HEK293 (cell line): ENCODE data around the gene ZBP1.
A peak's percentile ranks its signal among the peaks of the same experiment; 100 is the strongest.

Source experiments
- CTCF ChIA-PET: fragments of 350-600 bp; formaldehyde crosslinking; extraction: SDS; loops from one replicate; lab custom pipeline; 2021; ENCODE audit warnings: antibody characterized with exemption; lab: Yijun Ruan, JAX
- POLR2A ChIA-PET: fragments of 300-600 bp; formaldehyde crosslinking; extraction: SDS; loops from one replicate; lab custom pipeline; 2020; ENCODE audit warnings: antibody characterized with exemption, inconsistent platforms; lab: Yijun Ruan, JAX
- H3K27ac ChIP-seq: fragments of 200-500 bp; sonication (Bioruptor generic); 2 replicates; pipeline ENCODE4 v1.5.1; 2014; ENCODE audit warnings: low read depth, low read length, control low read depth, inconsistent platforms; ENCODE audit errors: extremely low read depth
- H3K36me3 ChIP-seq, 2 experiments: fragments of 200-500 bp in 1 of 2; sonication (Bioruptor generic) in 1 of 2; 1 replicate in 1 of 2; 2 replicates in 1 of 2; pipeline ENCODE4 v1.5.1; 2014 to 2017; ENCODE audit warnings: inconsistent platforms in 2 of 2, low read length in 2 of 2; ENCODE audit not compliant: control insufficient read depth in 2 of 2, insufficient read depth in 1 of 2
- H3K4me1 ChIP-seq: fragments of 200-500 bp; sonication (Bioruptor generic); 2 replicates; pipeline ENCODE4 v1.5.1; 2014; ENCODE audit warnings: mild to moderate bottlenecking, low read length, inconsistent platforms; ENCODE audit not compliant: control insufficient read depth, insufficient read depth
- H3K4me3 ChIP-seq: 2 replicates; pipeline ENCODE4 v1.5.1; 2011; ENCODE audit warnings: low read depth, mild to moderate bottlenecking, control low read depth, low read length, moderate library complexity
- H3K9me3 ChIP-seq: fragments of 200-500 bp; sonication (Bioruptor generic); 2 replicates; pipeline ENCODE4 v1.5.1; 2014; ENCODE audit warnings: low read depth, low read length, inconsistent platforms; ENCODE audit not compliant: control insufficient read depth, insufficient read depth
- HOXC10 ChIP-seq: sonication (generic); formaldehyde crosslinking; IDR thresholded peaks from 2 replicates; pipeline ENCODE4 v1.8.1; 2023; ENCODE audit warnings: mild to moderate bottlenecking, missing genetic modification reagents
- IKZF3 ChIP-seq: fragments of 450-650 bp; IDR thresholded peaks from 2 replicates; pipeline ENCODE4 v1.5.0; 2018; ENCODE audit warnings: missing biosample characterization, mild to moderate bottlenecking, missing genetic modification characterization, moderate library complexity
- KLF1 ChIP-seq: fragments of 450-650 bp; formaldehyde crosslinking; IDR thresholded peaks from 2 replicates; pipeline ENCODE4 v1.5.1; 2016; ENCODE audit warnings: missing biosample characterization, missing genetic modification characterization
- PRDM1 ChIP-seq: fragments of 450-650 bp; formaldehyde crosslinking; IDR thresholded peaks from 2 replicates; pipeline ENCODE4; 2016; ENCODE audit warnings: missing biosample characterization, missing genetic modification characterization
- SALL2 ChIP-seq: fragments of 450-650 bp; formaldehyde crosslinking; IDR thresholded peaks from 2 replicates; pipeline ENCODE4 v1.5.0; 2017; ENCODE audit warnings: missing biosample characterization, mild to moderate bottlenecking, missing genetic modification characterization, borderline replicate concordance
- ZBTB11 ChIP-seq: fragments of 450-650 bp; formaldehyde crosslinking; conservative IDR thresholded peaks from 2 replicates; pipeline ENCODE4 v1.5.1; 2016; ENCODE audit warnings: low read depth, missing biosample characterization, missing genetic modification characterization
- ZBTB48 ChIP-seq: fragments of 450-650 bp; formaldehyde crosslinking; IDR thresholded peaks from 2 replicates; pipeline ENCODE4 v1.5.1; 2016; ENCODE audit warnings: missing biosample characterization, missing genetic modification characterization
- ZFP69B ChIP-seq: fragments of 450-650 bp; formaldehyde crosslinking; IDR thresholded peaks from 2 replicates; pipeline ENCODE4 v1.5.1; 2016; ENCODE audit warnings: missing biosample characterization, missing genetic modification characterization
- ZNF223 ChIP-seq: fragments of 450-650 bp; formaldehyde crosslinking; IDR thresholded peaks from 2 replicates; pipeline ENCODE4 v1.5.1; 2016; ENCODE audit warnings: missing biosample characterization, missing genetic modification characterization
- ZNF473 ChIP-seq: fragments of 450-650 bp; formaldehyde crosslinking; IDR thresholded peaks from 2 replicates; pipeline ENCODE4 v1.5.1; 2017; ENCODE audit warnings: missing biosample characterization, missing genetic modification characterization
- ZNF48 ChIP-seq: fragments of 450-650 bp; formaldehyde crosslinking; IDR thresholded peaks from 2 replicates; pipeline ENCODE4 v1.5.1; 2016; ENCODE audit warnings: missing biosample characterization, missing genetic modification characterization
- ZNF521 ChIP-seq: fragments of 450-650 bp; formaldehyde crosslinking; IDR thresholded peaks from 2 replicates; pipeline ENCODE4 v1.5.1; 2017; ENCODE audit warnings: missing biosample characterization, mild to moderate bottlenecking, missing genetic modification characterization
- ZNF548 ChIP-seq: fragments of 450-650 bp; formaldehyde crosslinking; IDR thresholded peaks from 2 replicates; pipeline ENCODE4 v1.5.1; 2016; ENCODE audit warnings: missing biosample characterization, missing genetic modification characterization
- ZNF561 ChIP-seq: fragments of 450-650 bp; IDR thresholded peaks from 2 replicates; pipeline ENCODE4 v1.5.1; 2018; ENCODE audit warnings: missing biosample characterization, missing genetic modification characterization, borderline replicate concordance
- ZNF571 ChIP-seq: fragments of 450-650 bp; formaldehyde crosslinking; IDR thresholded peaks from 2 replicates; pipeline ENCODE4 v1.5.0; 2017; ENCODE audit warnings: missing biosample characterization, missing genetic modification characterization
- ZNF830 ChIP-seq: fragments of 450-650 bp; IDR thresholded peaks from 2 replicates; pipeline ENCODE4 v1.5.0; 2018; ENCODE audit warnings: missing biosample characterization, missing genetic modification characterization, low read depth, mild to moderate bottlenecking, moderate library complexity
- ZNF837 ChIP-seq: fragments of 450-650 bp; formaldehyde crosslinking; IDR thresholded peaks from 2 replicates; pipeline ENCODE4 v1.5.1; 2016; ENCODE audit warnings: missing biosample characterization, missing genetic modification characterization
- ZSCAN4 ChIP-seq: fragments of 450-650 bp; formaldehyde crosslinking; IDR thresholded peaks from 2 replicates; pipeline ENCODE4 v1.5.1; 2017; ENCODE audit warnings: missing biosample characterization, missing genetic modification characterization

Gene ZBP1

GRCh38 chr20:57609086-57609841 is 11.0 kb downstream of the ZBP1 start (continued):
- TF ChIP-seq ZBTB11 (tag by site-specific recombination) (no peak), ZNF223 (no peak), ZSCAN4 (tag by site-specific recombination) (no peak), ZBTB48 (tag by site-specific recombination) (no peak), HOXC10 (CRISPR knock-in tag) (no peak), ZFP69B (tag by site-specific recombination) (no peak)

- H3K4me3 ChIP-seq = no peak overlapping the region
- no peaks in the 10 kb centered on the region for H3K4me1 ChIP-seq
- POLR2A ChIA-PET = no interaction called here
- H3K36me3 ChIP-seq = no peaks in the 10 kb centered on the region
- H3K27ac ChIP-seq = no peak overlapping the region
- TF ChIP-seq KLF1 = no peak
- CTCF ChIA-PET = interaction anchor here (1.0 kb wide), 1 partner anchor 93 kb away, joined by 4 read pairs; no protein-coding TSS in a partner anchor
- no peaks in the 10 kb centered on the region for H3K9me3 ChIP-seq
Measured at GRCh38 chr20:57608516-57608915, 11.7 kb downstream of the ZBP1 start.

- H3K4me3 ChIP-seq = no peak overlapping the region
- H3K36me3 ChIP-seq = no peaks in the 10 kb centered on the region
- no peaks in the 10 kb centered on the region for H3K9me3 ChIP-seq
- no peak overlapping the region for H3K27ac ChIP-seq
- no peaks in the 10 kb centered on the region for H3K4me1 ChIP-seq
- ChIA-PET POLR2A (no interaction called here), CTCF (interaction anchor here (0.8 to 2.6 kb wide), 7 partner anchors 10 to 951 kb away, joined by 3 to 16 read pairs (median 3); no protein-coding TSS in a partner anchor)
- no peak for TF ChIP-seq ZNF837 (tag by site-specific recombination)
- no peak for TF ChIP-seq ZNF561 (tag by site-specific recombination)
- TF ChIP-seq ZNF48 (tag by site-specific recombination) = no peak
- no peak for TF ChIP-seq ZNF830
- no peak for TF ChIP-seq ZNF548 (tag by site-specific recombination)
- no peak for TF ChIP-seq ZNF521 (tag by site-specific recombination)
- peak; percentile 39; the same call in 1 of the 2 replicates for TF ChIP-seq PRDM1 (tag by site-specific recombination)
Measured at GRCh38 chr20:57605878-57606277, 14.3 kb downstream of the ZBP1 start.

- no peaks in the 10 kb centered on the region for H3K36me3 ChIP-seq
- H3K4me1 ChIP-seq = no peaks in the 10 kb centered on the region
- H3K4me3 ChIP-seq = no peak overlapping the region
- no peak overlapping the region for H3K27ac ChIP-seq
- H3K9me3 ChIP-seq = no peaks in the 10 kb centered on the region
- no peak for TF ChIP-seq SALL2 (tag by site-specific recombination)
- TF ChIP-seq ZNF571 = no peak
- no peak for TF ChIP-seq IKZF3 (tag by site-specific recombination)
- TF ChIP-seq ZNF473 (tag by site-specific recombination) = no peak
- ChIA-PET POLR2A (no interaction called here), CTCF (no interaction called here)
Measured at GRCh38 chr20:57605045-57605444, 15.2 kb downstream of the ZBP1 start.
